K562 (cell line): Measurements from ENCODE around the gene MYBPH.

ENCODE experiments used
- CTCF ChIP-seq, 3 experiments: IDR thresholded peaks in 2 of 3; conservative IDR thresholded peaks in 1 of 3; 2 replicates each; pipeline ENCODE4 v1.5.1; 2011 to 2012; ENCODE audit warnings: low read length in 3 of 3, mild to moderate bottlenecking in 3 of 3, control low read depth in 2 of 3, improper control_type of control experiment in 1 of 3, inconsistent platforms in 1 of 3, low read depth in 1 of 3, mixed read lengths in 1 of 3, moderate library complexity in 1 of 3; ENCODE audit not compliant: insufficient read depth in 2 of 3
- FOS ChIP-seq: IDR thresholded peaks from 3 replicates; pipeline ENCODE4 v1.6.1; 2011; ENCODE audit not compliant: insufficient read length; ENCODE audit errors: extremely low read depth
- FOXA1 ChIP-seq: fragments of 450-650 bp; IDR thresholded peaks from 2 replicates; pipeline ENCODE4 v1.6.1; 2016; ENCODE audit warnings: mild to moderate bottlenecking, borderline replicate concordance
- FOXK1 ChIP-seq: sonication (generic); formaldehyde crosslinking; IDR thresholded peaks from 2 replicates; pipeline ENCODE4 v1.8.0; 2022; ENCODE audit warnings: missing genetic modification reagents, mild to moderate bottlenecking, borderline replicate concordance
- HDAC2 ChIP-seq: fragments of 450-650 bp; IDR thresholded peaks from 2 replicates; pipeline ENCODE4 v1.6.1; 2016; ENCODE audit warnings: mild to moderate bottlenecking
- NFATC3 ChIP-seq: fragments of 450-650 bp; IDR thresholded peaks from 2 replicates; pipeline ENCODE4 v1.6.1; 2017; ENCODE audit warnings: mild to moderate bottlenecking
- NFE2 ChIP-seq: IDR thresholded peaks from 2 replicates; pipeline ENCODE4 v1.6.1; 2014; ENCODE audit warnings: antibody characterized with exemption, low read depth
- POU5F1 ChIP-seq: fragments of 150-350 bp; IDR thresholded peaks from 2 replicates; pipeline ENCODE4 v1.6.1; 2014; ENCODE audit warnings: borderline replicate concordance, low read length, low read depth, mild to moderate bottlenecking; ENCODE audit not compliant: partially characterized antibody
- SIN3A ChIP-seq, 2 experiments: fragments of 150-350 bp in 1 of 2; IDR thresholded peaks; 2 replicates each; pipeline ENCODE4 v1.6.1; 2011 to 2016; ENCODE audit warnings: borderline replicate concordance in 2 of 2, low read depth in 2 of 2, low read length in 2 of 2, mild to moderate bottlenecking in 2 of 2, moderate library complexity in 2 of 2; ENCODE audit not compliant: control insufficient read depth in 1 of 2
- THAP7 ChIP-seq: fragments of 250-450 bp; sonication (Bioruptor Pico); IDR thresholded peaks from 2 replicates; pipeline ENCODE4 v1.5.0; 2021
- XRCC3 ChIP-seq: fragments of 450-650 bp; IDR thresholded peaks from 2 replicates; pipeline ENCODE4 v1.6.1; 2017; ENCODE audit warnings: mild to moderate bottlenecking, moderate library complexity
- ZBTB26 ChIP-seq: fragments of 450-650 bp; formaldehyde crosslinking; IDR thresholded peaks from 2 replicates; pipeline ENCODE4 v1.4.0; 2022; ENCODE audit warnings: missing genetic modification characterization
- TF ChIP-seq, protein P1 (sequence below): sonication (generic); formaldehyde crosslinking; IDR thresholded peaks from 2 replicates; pipeline ENCODE4 v1.8.0; 2022; ENCODE audit warnings: mild to moderate bottlenecking, missing genetic modification reagents
- TF ChIP-seq, protein P2 (sequence below): IDR thresholded peaks from 3 replicates; pipeline ENCODE4 v1.6.1; 2011; ENCODE audit warnings: borderline replicate concordance, mild to moderate bottlenecking; ENCODE audit not compliant: insufficient read length, insufficient read depth

DNA sequence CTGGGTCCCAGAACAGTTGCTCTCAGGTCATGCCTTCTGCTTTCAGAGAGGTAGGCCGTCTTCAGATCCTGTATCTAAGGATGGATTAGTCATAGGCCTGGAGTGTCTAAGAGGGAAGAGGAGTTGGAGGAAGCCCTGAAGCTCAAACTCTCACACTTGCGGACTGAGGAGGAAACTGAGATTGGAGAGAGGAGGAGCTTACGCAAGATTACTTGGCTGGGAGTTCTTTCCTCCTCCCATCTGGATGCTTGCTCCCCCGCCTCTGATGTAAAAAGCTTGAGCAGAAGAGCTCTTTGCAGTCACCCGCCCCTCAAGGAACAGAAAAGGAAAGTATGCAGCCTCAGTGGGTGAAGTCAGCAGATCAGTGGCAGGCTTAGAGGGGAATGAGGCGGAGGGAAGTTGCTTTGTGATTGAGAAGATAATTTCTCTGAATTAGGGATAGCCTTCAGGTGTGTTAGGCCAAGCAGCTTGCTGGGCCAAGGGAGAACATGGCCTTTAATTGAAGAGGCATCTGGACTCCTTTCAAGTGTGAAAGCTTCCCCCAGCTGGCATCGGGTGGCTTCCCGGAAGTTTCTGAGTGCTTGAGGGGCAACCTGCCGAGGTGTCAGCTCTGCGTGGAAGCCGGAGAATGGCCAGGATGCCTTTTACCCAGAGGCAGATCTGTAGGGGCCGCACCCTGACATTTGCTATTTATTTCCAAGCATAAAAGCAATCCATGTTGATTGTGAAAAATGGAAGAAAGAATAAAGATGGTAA is 41.5 kb downstream of the MYBPH start:
- TF ChIP-seq NFATC3 (no peak), THAP7 (CRISPR knock-in tag) (no peak), FOXA1 (no peak), ZBTB26 (no peak), NFE2 (no peak), HDAC2 (no peak), SIN3A (IDR thresholded peaks at IDR 0.05; ENCODE audit: borderline replicate concordance in 2 of 2, control insufficient read depth in 1 of 2, low read depth in 2 of 2, low read length in 2 of 2) (no peak), XRCC3 (no peak), FOS (no peak), POU5F1 (no peak), CTCF (IDR thresholded peaks at IDR 0.05 in 2 of 3, conservative IDR thresholded peaks at IDR 0.05 in 1 of 3; ENCODE audit: insufficient read depth in 2 of 3, low read depth in 1 of 3, low read length in 3 of 3) (no peak), FOXK1 (no peak)
- TF ChIP-seq, protein P1, sequence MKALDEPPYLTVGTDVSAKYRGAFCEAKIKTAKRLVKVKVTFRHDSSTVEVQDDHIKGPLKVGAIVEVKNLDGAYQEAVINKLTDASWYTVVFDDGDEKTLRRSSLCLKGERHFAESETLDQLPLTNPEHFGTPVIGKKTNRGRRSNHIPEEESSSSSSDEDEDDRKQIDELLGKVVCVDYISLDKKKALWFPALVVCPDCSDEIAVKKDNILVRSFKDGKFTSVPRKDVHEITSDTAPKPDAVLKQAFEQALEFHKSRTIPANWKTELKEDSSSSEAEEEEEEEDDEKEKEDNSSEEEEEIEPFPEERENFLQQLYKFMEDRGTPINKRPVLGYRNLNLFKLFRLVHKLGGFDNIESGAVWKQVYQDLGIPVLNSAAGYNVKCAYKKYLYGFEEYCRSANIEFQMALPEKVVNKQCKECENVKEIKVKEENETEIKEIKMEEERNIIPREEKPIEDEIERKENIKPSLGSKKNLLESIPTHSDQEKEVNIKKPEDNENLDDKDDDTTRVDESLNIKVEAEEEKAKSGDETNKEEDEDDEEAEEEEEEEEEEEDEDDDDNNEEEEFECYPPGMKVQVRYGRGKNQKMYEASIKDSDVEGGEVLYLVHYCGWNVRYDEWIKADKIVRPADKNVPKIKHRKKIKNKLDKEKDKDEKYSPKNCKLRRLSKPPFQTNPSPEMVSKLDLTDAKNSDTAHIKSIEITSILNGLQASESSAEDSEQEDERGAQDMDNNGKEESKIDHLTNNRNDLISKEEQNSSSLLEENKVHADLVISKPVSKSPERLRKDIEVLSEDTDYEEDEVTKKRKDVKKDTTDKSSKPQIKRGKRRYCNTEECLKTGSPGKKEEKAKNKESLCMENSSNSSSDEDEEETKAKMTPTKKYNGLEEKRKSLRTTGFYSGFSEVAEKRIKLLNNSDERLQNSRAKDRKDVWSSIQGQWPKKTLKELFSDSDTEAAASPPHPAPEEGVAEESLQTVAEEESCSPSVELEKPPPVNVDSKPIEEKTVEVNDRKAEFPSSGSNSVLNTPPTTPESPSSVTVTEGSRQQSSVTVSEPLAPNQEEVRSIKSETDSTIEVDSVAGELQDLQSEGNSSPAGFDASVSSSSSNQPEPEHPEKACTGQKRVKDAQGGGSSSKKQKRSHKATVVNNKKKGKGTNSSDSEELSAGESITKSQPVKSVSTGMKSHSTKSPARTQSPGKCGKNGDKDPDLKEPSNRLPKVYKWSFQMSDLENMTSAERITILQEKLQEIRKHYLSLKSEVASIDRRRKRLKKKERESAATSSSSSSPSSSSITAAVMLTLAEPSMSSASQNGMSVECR, result no peak
- TF ChIP-seq, protein P2, sequence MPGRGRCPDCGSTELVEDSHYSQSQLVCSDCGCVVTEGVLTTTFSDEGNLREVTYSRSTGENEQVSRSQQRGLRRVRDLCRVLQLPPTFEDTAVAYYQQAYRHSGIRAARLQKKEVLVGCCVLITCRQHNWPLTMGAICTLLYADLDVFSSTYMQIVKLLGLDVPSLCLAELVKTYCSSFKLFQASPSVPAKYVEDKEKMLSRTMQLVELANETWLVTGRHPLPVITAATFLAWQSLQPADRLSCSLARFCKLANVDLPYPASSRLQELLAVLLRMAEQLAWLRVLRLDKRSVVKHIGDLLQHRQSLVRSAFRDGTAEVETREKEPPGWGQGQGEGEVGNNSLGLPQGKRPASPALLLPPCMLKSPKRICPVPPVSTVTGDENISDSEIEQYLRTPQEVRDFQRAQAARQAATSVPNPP, result no peak
